Stimulated activated CD4-positive, alpha-beta T cell treated with anti-CD3 and anti-CD28 coated beads, Interleukin-2, amount 100 ng/mL, for 48 hours (primary cell): ENCODE results near the gene CPNE6.

Source experiments
- DNase-seq, 2 donors: peaks; one replicate each; pipeline ENCODE4 v3.0.0-alpha.2; 2020

CPNE6 gene

DNA sequence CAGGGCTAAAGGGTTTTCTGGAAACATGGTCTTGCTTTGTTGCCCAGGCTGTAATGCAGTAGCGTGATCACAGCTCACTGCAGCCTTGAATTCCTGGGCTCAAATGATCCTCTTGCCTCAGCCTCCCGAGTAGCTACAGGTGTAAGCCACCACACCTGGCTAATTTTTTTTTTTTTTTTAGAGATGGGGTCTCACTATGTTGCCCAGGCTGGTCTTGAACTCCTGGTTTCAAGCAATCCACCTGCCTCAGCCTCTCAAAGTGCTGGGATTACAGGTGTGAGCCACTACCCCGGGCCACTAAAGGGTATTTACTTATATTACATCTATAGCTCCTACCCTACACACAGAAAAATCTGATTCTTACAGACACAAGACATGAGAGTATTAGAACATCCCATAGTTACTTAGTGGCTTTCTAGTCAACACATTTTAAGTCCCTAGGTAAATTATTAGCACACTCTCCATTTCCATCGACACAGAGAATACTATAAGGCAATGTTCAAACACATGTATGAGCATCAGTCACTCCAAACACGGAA, 37.0 kb downstream of the CPNE6 start:
- no peak for DNase-seq

DNA sequence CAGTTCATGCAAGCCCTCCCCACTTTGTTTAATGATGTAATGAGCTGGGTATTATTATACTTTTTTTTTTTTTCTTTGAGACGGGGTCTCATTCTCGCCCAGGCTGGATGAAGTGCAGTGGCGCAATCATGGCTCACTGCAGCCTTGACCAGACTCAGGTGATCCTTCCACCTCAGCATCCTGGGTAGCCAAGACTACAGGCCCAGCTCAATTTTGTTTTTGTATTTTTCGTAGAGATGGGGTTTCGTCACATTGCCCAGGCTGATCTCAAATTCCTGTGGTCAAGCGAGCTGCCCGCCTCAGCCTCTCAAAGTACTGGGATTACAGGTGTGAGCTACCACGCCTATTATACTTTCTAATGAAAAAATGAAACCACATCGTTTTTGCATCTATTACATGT, 38.7 kb downstream of the CPNE6 start:
- no peak for DNase-seq

DNA sequence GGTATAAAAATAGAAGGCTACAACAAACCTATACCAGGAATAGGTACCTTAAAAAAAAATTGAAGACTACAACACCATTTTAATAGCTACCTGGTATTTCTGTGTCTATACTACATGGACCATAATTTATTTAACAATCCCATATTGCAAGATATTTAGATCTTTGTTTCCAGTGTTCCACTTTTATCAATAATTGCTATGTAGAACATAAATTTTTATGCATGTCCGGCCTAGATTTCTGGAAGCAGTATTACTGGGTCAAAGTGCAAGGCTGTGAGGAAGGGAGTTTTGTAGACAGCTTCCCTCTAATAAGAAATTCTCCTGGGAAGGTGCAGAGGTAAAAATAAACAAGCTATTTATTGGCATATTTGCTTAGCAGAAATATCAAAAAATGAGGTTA, 39.2 kb downstream of the CPNE6 start:
- DNase-seq: no peak

GRCh38 chr14:24113379-24113800, 42.0 kb downstream of the CPNE6 start:
- DNase-seq: no peak

DNA sequence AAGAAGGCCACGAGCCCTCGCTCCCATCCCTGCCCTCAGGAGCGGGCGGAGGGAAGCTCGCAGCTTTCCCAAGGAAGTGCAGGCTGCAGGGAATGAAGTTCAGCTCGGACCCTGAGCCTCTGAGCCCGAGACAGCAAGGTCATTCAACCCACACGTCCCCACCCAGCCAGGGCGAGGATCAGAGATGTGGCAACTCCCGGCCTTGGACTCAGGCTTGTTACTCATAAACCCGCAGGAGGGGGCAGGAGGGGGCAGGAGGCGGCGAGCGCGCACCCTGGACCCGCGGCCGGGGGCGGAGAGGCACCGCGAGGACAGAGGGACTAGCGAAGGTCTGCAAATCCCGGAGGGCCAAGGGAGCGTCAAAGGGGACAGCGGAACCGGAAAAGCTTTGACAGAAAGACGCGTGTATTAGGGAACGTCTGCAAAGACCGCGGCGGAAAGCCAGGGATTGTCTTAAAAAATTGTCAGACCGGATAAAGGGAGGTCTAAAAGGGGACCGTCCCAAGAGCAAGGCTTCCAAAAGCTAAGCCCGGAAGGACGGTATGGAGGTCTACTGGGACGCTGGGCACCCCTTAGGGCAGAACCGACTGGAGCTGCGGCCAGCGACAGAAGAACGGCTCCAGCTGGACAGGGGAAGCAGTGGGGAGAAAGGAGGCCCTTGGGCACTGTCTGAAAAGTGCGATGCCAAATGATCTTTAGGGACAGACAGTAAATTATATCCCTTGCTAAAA, 42.6 kb downstream of the CPNE6 start:
- DNase-seq: peak; percentile 69 to 70

DNA sequence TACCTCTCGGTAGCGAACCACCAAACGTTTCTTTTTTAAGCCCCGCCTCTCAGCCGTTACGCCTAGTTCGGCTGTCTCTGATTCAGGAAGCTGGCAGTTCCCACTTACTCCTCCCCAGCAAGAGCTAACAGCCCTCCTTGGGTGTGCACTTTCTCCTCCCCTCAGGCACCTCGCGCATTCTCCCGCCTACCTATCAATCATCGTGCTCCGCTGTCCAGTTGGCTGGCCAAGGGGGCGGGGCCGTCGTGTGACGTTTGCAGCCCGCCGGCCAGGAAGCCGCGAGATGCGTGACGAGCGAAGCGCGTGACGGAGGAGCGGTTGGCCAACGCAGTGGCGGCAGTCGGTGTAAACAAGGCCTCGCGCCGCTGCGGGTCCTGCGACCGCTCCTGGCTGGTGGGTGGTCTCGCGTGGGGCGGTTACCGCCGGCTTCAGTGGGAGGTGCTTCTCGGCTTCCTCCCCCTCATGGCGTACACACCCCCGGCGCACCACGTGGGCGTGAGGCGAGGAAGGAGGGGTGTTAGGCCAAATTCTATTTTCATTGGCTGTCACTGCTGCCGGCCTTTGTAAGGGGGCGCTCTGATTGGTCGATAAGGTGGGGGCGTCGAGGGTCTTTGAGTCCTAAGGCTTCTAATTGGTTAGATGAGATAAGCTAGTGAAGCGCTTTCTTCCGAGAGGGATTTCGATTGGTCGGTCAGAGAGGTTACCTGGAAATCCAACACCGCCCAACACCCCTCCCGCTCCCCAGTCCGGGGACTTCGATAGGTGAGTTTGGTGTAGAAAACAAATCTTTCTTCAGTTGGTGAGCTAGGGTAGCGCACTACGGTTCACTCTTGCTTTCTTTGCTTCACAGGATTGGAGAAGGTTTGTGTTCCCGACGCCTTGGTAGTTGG, 43.4 kb downstream of the CPNE6 start, which contains the start of the genes DCAF11 and NRL:
Gene DCAF11, plus strand, starts transcription at position 246 of the 890 bp plus-strand sequence. CDS start 818 bp downstream, outside the sequence.
Gene NRL, minus strand, starts transcription at position 418 of the 890 bp plus-strand sequence. CDS start 32,101 bp downstream, outside the sequence.
- DNase-seq: peak; percentile 96 to 98

- no peak for DNase-seq
Measured at GRCh38 chr14:24115422-24116127, 44.2 kb downstream of the CPNE6 start.

DNA sequence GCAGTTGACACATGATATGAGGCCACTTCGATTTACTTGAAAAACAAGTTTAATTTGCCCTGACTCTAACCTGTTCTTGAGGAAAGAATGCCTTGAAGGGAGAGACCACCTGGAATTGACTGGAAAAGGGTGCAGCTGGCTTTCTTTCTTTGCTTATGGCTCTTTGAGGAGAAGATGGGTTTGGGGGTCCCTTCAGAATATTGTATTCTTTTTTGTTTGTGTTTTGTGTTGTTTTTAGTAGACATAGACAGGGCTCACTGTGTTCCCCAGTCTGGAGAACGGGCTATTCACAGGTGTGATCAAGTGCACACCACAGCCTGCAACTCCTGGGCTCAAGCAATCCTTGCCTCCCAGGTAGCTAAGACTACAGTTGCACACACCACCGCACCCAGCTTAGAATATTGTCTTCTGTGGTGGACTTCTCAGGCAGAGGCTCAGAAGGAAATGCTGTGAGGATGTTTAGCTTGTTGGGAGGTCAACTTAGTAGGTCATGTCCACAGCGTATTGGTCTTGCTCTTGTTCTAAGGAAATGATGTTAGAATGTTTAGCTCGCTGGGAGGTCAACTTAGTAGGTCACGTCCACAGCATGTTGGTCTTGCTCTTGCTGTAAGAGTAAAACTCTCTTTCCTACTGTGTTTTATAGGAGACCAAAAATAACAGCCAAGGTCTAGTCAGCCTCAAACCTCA, 44.9 kb downstream of the CPNE6 start:
- no peak for DNase-seq

DNA sequence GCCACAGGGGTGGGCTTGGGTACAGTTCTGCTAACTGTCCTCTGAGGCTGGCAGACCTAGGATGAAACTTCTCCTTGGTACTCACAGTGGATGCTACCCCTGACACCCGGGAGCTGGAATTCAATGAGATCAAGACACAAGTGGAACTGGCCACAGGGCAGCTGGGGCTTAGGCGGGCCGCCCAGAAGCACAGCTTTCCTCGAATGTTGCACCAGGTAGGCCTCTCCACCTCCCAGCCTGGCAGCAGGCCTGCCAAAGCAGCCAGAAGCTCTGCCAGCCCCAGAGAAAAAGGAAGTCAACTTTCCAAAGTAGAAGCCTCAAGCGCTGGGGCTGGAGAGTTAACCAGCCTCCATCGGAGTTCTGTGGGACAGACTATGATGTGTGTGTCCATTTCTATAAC, 45.8 kb downstream of the CPNE6 start:
- DNase-seq: no peak

- DNase-seq: no peak
Measured at GRCh38 chr14:24119691-24120090, 48.3 kb downstream of the CPNE6 start.

- DNase-seq: no peak
Measured at GRCh38 chr14:24121210-24121609, 49.8 kb downstream of the CPNE6 start.

GRCh38 chr14:24122416-24122815, 51.1 kb downstream of the CPNE6 start:
- no peak for DNase-seq

- DNase-seq: no peak
Measured at GRCh38 chr14:24122898-24123297, 51.5 kb downstream of the CPNE6 start.

DNA sequence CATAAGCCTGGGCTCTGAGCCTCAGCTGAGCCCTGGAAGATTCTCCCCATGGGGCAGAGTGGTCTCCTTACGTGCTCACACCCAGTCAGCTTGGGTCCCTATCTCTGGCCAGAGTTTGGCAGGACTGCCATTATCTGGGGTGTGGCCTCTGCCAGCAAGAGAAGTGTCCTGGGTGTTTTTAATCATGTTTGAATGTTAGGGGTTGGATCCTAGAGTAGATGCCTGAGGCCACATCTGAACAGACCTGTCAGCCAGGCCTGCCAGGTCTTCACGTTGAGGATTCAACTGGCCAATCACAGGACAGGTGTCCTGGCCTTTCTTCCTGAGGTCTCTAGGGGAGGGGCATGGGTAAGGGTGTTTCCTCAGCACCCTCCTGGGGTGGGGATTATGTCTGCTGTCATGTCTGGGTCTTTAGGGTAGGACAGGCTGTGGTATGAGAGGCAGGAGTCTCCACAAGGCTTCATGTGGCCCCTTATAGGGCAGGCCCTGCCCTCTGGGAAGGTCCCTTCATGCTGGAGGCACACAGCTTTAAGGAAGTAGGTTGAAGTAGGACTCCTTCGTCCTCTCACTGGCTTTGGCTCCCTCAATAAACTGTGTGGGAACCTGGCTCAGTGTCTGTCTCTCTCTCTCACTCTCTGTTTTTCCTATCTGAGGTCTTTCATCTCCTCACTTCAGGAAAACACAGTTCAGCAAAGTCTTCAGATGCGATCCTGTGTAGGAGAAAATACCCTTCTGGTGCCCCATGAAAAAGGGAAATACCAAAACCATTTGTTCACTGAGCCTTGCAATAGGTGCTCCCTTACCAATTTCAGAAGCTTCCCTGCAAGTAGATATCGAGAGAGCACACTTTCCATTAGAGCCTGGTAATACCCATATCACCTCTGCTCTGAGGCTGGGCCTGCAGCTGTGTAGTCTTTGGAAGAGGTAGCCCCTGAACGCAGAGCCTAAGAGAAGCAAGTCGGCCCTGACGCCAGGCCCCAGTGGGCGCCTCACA, 52.4 kb downstream of the CPNE6 start:
- DNase-seq: no peak

DNA sequence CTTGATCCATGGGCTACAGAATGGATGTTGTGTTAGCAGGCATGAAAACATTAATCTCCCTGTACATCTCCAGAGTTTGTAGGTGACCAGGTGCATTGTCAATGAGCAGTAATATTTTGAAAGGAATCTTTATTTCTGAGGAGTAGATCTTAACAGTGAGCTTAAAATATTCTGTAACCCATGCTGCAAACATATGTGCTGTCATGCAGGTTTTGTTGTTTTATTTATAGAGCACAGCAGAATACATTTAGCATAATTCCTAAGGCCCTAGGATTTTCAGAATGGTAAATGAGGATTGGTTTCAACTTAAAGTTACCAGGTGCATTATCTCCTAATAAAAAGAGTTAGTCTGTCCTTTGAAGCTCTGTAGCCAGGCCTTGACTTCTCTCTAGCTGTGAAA, 55.6 kb downstream of the CPNE6 start:
- DNase-seq: no peak

DNA sequence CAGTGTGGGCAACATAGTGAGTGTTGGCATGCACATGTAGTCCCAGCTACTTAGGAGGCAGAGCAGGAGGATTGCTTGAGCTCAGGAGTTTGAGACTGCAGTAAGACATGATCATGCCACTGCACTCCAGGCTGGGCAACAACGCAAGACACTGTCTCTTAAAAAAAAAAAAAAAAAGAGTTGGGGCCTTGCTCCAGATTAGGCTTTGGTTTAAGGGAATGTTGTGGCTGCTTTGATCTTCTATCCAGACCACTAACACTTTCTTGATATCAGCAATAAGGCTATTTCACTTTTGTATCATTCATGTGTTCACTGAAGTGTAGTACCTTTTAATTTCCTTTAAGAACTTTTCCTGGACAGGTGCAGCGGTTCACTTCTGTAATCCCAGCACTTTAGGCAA, 56.3 kb downstream of the CPNE6 start:
- no peak for DNase-seq
